Transverse colon (tissue), 4 donors: ENCODE data around the gene EHMT1. TPM values are rescaled to one million over a fixed set of nuclear protein-coding genes. Genes with fewer than 3 reads are reported as not detected.

Experiments used
- DNase-seq: peaks from one replicate; pipeline ENCODE4 v3.0.0-alpha.2; 2019
- H3K27ac ChIP-seq, 4 donors: fragments of 200-600 bp; sonication (generic); 2 replicates each; pipeline ENCODE4 v1.5.1; 2016 to 2018; ENCODE audit warnings: inconsistent platforms in 4 of 4
- H3K27me3 ChIP-seq: fragments of 200-600 bp; sonication (generic); 2 replicates; pipeline ENCODE4 v1.5.1; 2017; ENCODE audit warnings: inconsistent platforms
- H3K36me3 ChIP-seq, 4 donors: fragments of 200-600 bp; sonication (generic); 2 replicates each; pipeline ENCODE4 v1.5.1; 2017 to 2019; ENCODE audit warnings: inconsistent platforms in 4 of 4
- H3K4me1 ChIP-seq, 4 donors: fragments of 200-600 bp; sonication (generic); 2 replicates each; pipeline ENCODE4 v1.5.1; 2017 to 2020; ENCODE audit warnings: inconsistent platforms in 4 of 4
- H3K4me3 ChIP-seq, 4 donors: fragments of 200-600 bp; sonication (generic); 1 replicate in 1 of 4; 2 replicates in 3 of 4; pipeline versions ENCODE4 v1.5.1 to v1.6.1; 2017 to 2019; ENCODE audit warnings: inconsistent platforms in 4 of 4
- H3K9me3 ChIP-seq, 2 donors: fragments of 200-600 bp; sonication (generic); 2 replicates each; pipeline ENCODE4 v1.5.1; 2017 to 2019; ENCODE audit warnings: inconsistent platforms in 2 of 2
- CTCF ChIP-seq, 5 experiments: fragments of 200-600 bp in 3 of 5; fragments of 450-650 bp in 2 of 5; sonication (generic) in 3 of 5; IDR thresholded peaks; 1 replicate in 2 of 5; 2 replicates in 3 of 5; pipeline ENCODE4 v1.5.1; 2016 to 2017; ENCODE audit warnings: antibody characterized with exemption in 5 of 5, inconsistent platforms in 3 of 5, mild to moderate bottlenecking in 2 of 5, moderate library complexity in 1 of 5
- EP300 ChIP-seq: sonication (generic); formaldehyde crosslinking; IDR thresholded peaks from one replicate; pipeline ENCODE4 v1.6.1; 2017; ENCODE audit warnings: antibody characterized with exemption, low read depth
- POLR2A ChIP-seq: fragments of 450-650 bp; IDR thresholded peaks from one replicate; pipeline ENCODE4 v1.6.1; 2016; ENCODE audit warnings: antibody characterized with exemption, mild to moderate bottlenecking, moderate library complexity
- POLR2AphosphoS5 ChIP-seq, 3 donors: sonication (generic); formaldehyde crosslinking; IDR thresholded peaks; one replicate each; pipeline ENCODE4 v1.6.1; 2016; ENCODE audit warnings: antibody characterized with exemption in 3 of 3
- WGBS, 2 donors: methylation state at CpG; one replicate each; pipeline ENCODE4 v1.1.5; 2018; ENCODE audit warnings: low coverage in 1 of 2; 5-methylcytosine and 5-hydroxymethylcytosine counted together
- in situ Hi-C, 4 donors: fragments of 200-750 bp; cut with MboI; loops; one replicate each; pipeline versions ENCODE4 v1.15.0 to v1.15.1; 2017; ENCODE audit warnings: low sequenced_read_pairs in 3 of 4, low pct_ligation_motif_present in 1 of 4, low pct_unique_long_range_greater_than_20kb in 1 of 4
- intact Hi-C: fragments of 100-400 bp; cut with DNase I; formaldehyde crosslinking; loops from one replicate; pipeline ENCODE4 v1.15.1; 2023; ENCODE audit warnings: low total_unique reads
- total RNA-seq, 4 donors: library from RNA; depleted of rRNA; stranded (reverse); fragments of >200 nt; gene quantifications; one replicate each; pipeline ENCODE4 v1.1.0, GENCODE V29; 2016

The EHMT1 gene
- total RNA-seq, 4 donors from 2014 or later, result 93.8 to 184 (median 139) TPM

GRCh38 chr9:137728444-137729311, 109.9 kb downstream of the EHMT1 start:
- intact Hi-C loops, result no loop called here
- peaks cover 0 to 2% of the 10 kb centered on the region in 2 donors for H3K9me3 ChIP-seq
- in situ Hi-C loops, result no loop called here
- H3K27ac ChIP-seq, result no peak overlapping the region
- H3K36me3 ChIP-seq, result peaks cover 0 to 13% (median 5%) of the 10 kb centered on the region in 4 donors
- no peak for DNase-seq
- no peak for TF ChIP-seq CTCF (IDR thresholded peaks at IDR 0.05)
- TF ChIP-seq POLR2AphosphoS5 (IDR thresholded peaks at IDR 0.05), result no peak
- TF ChIP-seq POLR2A, result no peak
- TF ChIP-seq EP300, result no peak
- H3K4me3 ChIP-seq, result no peak overlapping the region
- no peaks in the 10 kb centered on the region for H3K27me3 ChIP-seq
- WGBS, 2 donors, result 82 to 93% methylated on average over 4 to 17 of the region's 20 CpGs
- peaks cover 0 to 7% (median 4%) of the 10 kb centered on the region in 4 donors for H3K4me1 ChIP-seq

GRCh38 chr9:137731216-137731946, 112.6 kb downstream of the EHMT1 start:
- Histone ChIP-seq H3K4me3 (no peak overlapping the region), H3K27me3 (no peaks in the 10 kb centered on the region), H3K9me3 (peaks cover 4 to 9% of the 10 kb centered on the region in 2 donors), H3K27ac (no peak overlapping the region), H3K36me3 (peaks cover 0 to 24% (median 12%) of the 10 kb centered on the region in 4 donors), H3K4me1 (no peaks in the 10 kb centered on the region)
- WGBS, 2 donors, result 99% methylated on average over 15 of the region's 18 CpGs; no CpG with 5 or more reads in 1 of the 2 donors
- TF ChIP-seq CTCF (IDR thresholded peaks at IDR 0.05) (no peak), EP300 (no peak), POLR2AphosphoS5 (IDR thresholded peaks at IDR 0.05) (no peak), POLR2A (no peak)
- in situ Hi-C loops, result no loop called here
- no peak for DNase-seq
- intact Hi-C loops, result no loop called here

GRCh38 chr9:137731947-137732813, 113.4 kb downstream of the EHMT1 start:
- intact Hi-C loops (no loop called here), in situ Hi-C loops (no loop called here)
- Histone ChIP-seq H3K36me3 (peaks cover 0 to 24% (median 9%) of the 10 kb centered on the region in 4 donors), H3K9me3 (peaks cover 4 to 9% of the 10 kb centered on the region in 2 donors), H3K27me3 (no peaks in the 10 kb centered on the region), H3K4me1 (no peaks in the 10 kb centered on the region), H3K27ac (no peak overlapping the region), H3K4me3 (no peak overlapping the region)
- no peak for TF ChIP-seq EP300
- TF ChIP-seq CTCF (IDR thresholded peaks at IDR 0.05), result no peak
- no peak for TF ChIP-seq POLR2A
- TF ChIP-seq POLR2AphosphoS5 (IDR thresholded peaks at IDR 0.05), result no peak
- 97 to 100% methylated on average over 1 to 24 of the region's 24 CpGs for WGBS, 2 donors
- no peak for DNase-seq
